GM12892 (cell line): ENCODE data around the gene DQX1.

Experiments
- POLR2A ChIP-seq: IDR thresholded peaks from 2 replicates; pipeline ENCODE4 v1.6.1; 2011; ENCODE audit warnings: low read depth, low read length, control low read depth
- POLR2AphosphoS5 ChIP-seq: IDR thresholded peaks from 2 replicates; pipeline ENCODE4 v1.6.1; 2011; ENCODE audit warnings: low read depth, low read length, control low read depth

GRCh38 chr2:74535440-74535965 lies 9.5 kb upstream of the DQX1 start:
- no peak for TF ChIP-seq POLR2A
- TF ChIP-seq POLR2AphosphoS5: no peak
